ENCODE results near the gene TIMM23B. TPM values are rescaled to one million over a fixed set of nuclear protein-coding genes. Genes with fewer than 3 reads are reported as not detected.
"Not testable (repeated sequence)": the region's sequence is repeated elsewhere in the genome, so short reads cannot be mapped to it uniquely, and the experiment has no call there.

The TIMM23B gene
- total RNA-seq, 1 experiment from 2014 or later = 24.2 TPM

DNA sequence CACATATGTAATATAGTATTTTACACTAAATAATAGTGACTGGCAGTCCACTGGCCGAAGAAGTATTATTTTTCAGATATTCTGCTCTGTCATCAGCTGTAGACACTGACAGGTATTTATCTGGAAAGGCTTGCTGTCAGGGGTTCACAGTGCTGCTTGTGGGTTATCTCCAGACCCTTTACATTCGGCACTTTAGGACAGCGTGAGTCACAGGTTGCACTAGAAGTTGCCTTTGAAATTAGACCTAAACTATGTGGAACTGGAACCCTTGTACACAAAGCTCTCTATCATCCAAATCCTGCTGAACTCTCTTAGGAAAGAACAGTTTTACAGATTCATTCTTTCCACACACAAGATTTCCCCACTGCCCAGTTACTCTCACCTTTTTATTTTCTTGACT lies 30.2 kb downstream of the TIMM23B start:
- not testable (repeated sequence) for H3K27ac Mint-ChIP-seq; H3K4me3 Mint-ChIP-seq; H2BK5ac ChIP-seq (ENCODE audit: insufficient read length, low read length); H3K23me2 ChIP-seq (ENCODE audit: insufficient read length, low read depth, low read length, poor library complexity, severe bottlenecking); DNase-seq; H3K18ac ChIP-seq (ENCODE audit: insufficient read length, low read depth, low read length); H3K9me3 Mint-ChIP-seq; H2BK15ac ChIP-seq (ENCODE audit: low read depth, low read length); H3K9ac ChIP-seq (ENCODE audit: extremely low read depth, insufficient read length, low read length); H3K4me1 ChIP-seq (ENCODE audit: insufficient read depth, low read length); H3K9me3 ChIP-seq (ENCODE audit: control insufficient read depth, low read depth, low read length); H3K79me2 ChIP-seq (ENCODE audit: insufficient read depth, low read length); H4K8ac ChIP-seq (replicated peaks; ENCODE audit: insufficient read length, low read depth, low read length); H3K79me1 ChIP-seq (ENCODE audit: insufficient read depth, low read depth, low read length, poor library complexity, severe bottlenecking); H3K56ac ChIP-seq (ENCODE audit: insufficient read length, low read depth, low read length); H2BK120ac ChIP-seq (ENCODE audit: low read depth, low read length, poor library complexity, severe bottlenecking); H3K27me3 ChIP-seq (ENCODE audit: insufficient read depth, low read length); H3K4me2 ChIP-seq (ENCODE audit: insufficient read depth, insufficient read length, low read length); H3K14ac ChIP-seq (ENCODE audit: insufficient read depth, low read length); H3K4ac ChIP-seq (ENCODE audit: low read depth, low read length); H3K4me1 Mint-ChIP-seq; H2AK5ac ChIP-seq (ENCODE audit: insufficient read length, low read length); H3K23ac ChIP-seq (ENCODE audit: insufficient read length, low read depth, low read length); H3K27ac ChIP-seq (ENCODE audit: insufficient read length, low read depth, low read length); H4K91ac ChIP-seq (ENCODE audit: insufficient read length, low read depth, low read length); H3K27me3 Mint-ChIP-seq (ENCODE audit: low read depth); H3T11ph ChIP-seq (ENCODE audit: low read length); H2BK12ac ChIP-seq (ENCODE audit: insufficient read length, low read depth, low read length); H2BK20ac ChIP-seq (ENCODE audit: low read depth, low read length, poor library complexity, severe bottlenecking); H4K20me1 ChIP-seq (ENCODE audit: control insufficient read depth, insufficient read depth, insufficient read length); H2AFZ ChIP-seq (ENCODE audit: low read length); H4K5ac ChIP-seq (ENCODE audit: insufficient read length, low read depth, low read length)
- no CpG with 5 or more reads among the region's 3 CpGs for WGBS (ENCODE audit: extremely low coverage, insufficient read length, low lambda C conversion rate)
- H3K36me3 Mint-ChIP-seq (ENCODE audit: insufficient read depth in 1 of 3, low read depth in 3 of 3) = peaks cover 8 to 24% (median 14%) of the 10 kb centered on the region in 3 experiments

DNA sequence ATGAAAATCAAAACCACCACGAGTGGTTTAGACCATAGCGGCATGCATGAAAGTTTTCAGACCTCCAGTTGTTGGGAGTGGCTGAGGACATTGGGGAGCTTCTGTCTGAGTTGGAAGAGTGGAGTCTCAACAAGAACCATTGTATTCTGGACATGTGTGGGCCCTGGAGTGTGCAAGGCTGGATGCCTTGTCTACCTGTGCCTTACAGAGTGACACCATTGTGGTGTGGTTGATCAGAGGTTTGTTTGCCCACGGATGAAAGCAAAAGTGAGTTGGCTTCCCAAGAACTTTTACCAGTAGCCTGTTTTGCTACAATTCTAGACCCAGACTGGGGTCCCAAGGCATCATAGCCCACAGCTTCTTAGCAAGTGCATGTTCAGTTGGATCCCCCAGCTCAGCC lies 35.9 kb downstream of the TIMM23B start:
- H4K20me1 ChIP-seq (ENCODE audit: control insufficient read depth, insufficient read depth, insufficient read length); H3K4ac ChIP-seq (ENCODE audit: low read depth, low read length); H3K27ac Mint-ChIP-seq; H3K23ac ChIP-seq (ENCODE audit: insufficient read length, low read depth, low read length); H4K5ac ChIP-seq (ENCODE audit: insufficient read length, low read depth, low read length); H3K56ac ChIP-seq (ENCODE audit: insufficient read length, low read depth, low read length); H2BK12ac ChIP-seq (ENCODE audit: insufficient read length, low read depth, low read length); H2BK20ac ChIP-seq (ENCODE audit: low read depth, low read length, poor library complexity, severe bottlenecking); H3K27me3 ChIP-seq (ENCODE audit: insufficient read depth, low read length); H3K4me1 Mint-ChIP-seq; DNase-seq; H3K4me3 Mint-ChIP-seq; H4K8ac ChIP-seq (replicated peaks; ENCODE audit: insufficient read length, low read depth, low read length); H4K91ac ChIP-seq (ENCODE audit: insufficient read length, low read depth, low read length); H3K27ac ChIP-seq (ENCODE audit: insufficient read length, low read depth, low read length); H3K14ac ChIP-seq (ENCODE audit: insufficient read depth, low read length); H3K79me2 ChIP-seq (ENCODE audit: insufficient read depth, low read length); H2AFZ ChIP-seq (ENCODE audit: low read length); H3K79me1 ChIP-seq (ENCODE audit: insufficient read depth, low read depth, low read length, poor library complexity, severe bottlenecking); H2AK5ac ChIP-seq (ENCODE audit: insufficient read length, low read length); H2BK5ac ChIP-seq (ENCODE audit: insufficient read length, low read length); H2BK15ac ChIP-seq (ENCODE audit: low read depth, low read length); H3K18ac ChIP-seq (ENCODE audit: insufficient read length, low read depth, low read length); H2BK120ac ChIP-seq (ENCODE audit: low read depth, low read length, poor library complexity, severe bottlenecking); H3T11ph ChIP-seq (ENCODE audit: low read length); H3K9me3 Mint-ChIP-seq; H3K23me2 ChIP-seq (ENCODE audit: insufficient read length, low read depth, low read length, poor library complexity, severe bottlenecking); H3K9me3 ChIP-seq (ENCODE audit: control insufficient read depth, low read depth, low read length); H3K9ac ChIP-seq (ENCODE audit: extremely low read depth, insufficient read length, low read length); H3K4me2 ChIP-seq (ENCODE audit: insufficient read depth, insufficient read length, low read length); H3K27me3 Mint-ChIP-seq (ENCODE audit: low read depth); H3K4me1 ChIP-seq (ENCODE audit: insufficient read depth, low read length): not testable (repeated sequence)
- no CpG with 5 or more reads among the region's 3 CpGs for WGBS (ENCODE audit: extremely low coverage, insufficient read length, low lambda C conversion rate)
- H3K36me3 Mint-ChIP-seq (ENCODE audit: insufficient read depth in 1 of 3, low read depth in 3 of 3) = peaks cover 3 to 13% (median 9%) of the 10 kb centered on the region in 3 experiments; a peak in 5 of 7 replicates

All from H9 (cell line).